GM12878 (cell line): Measurements from ENCODE around the gene CCL16. TPM values are rescaled to one million over a fixed set of nuclear protein-coding genes. Genes with fewer than 3 reads are reported as not detected.

Experiments used
- ATF7 ChIP-seq: fragments of 450-650 bp; IDR thresholded peaks from 2 replicates; pipeline ENCODE4 v1.6.1; 2016; ENCODE audit warnings: low read depth, mild to moderate bottlenecking
- BRCA1 ChIP-seq: IDR thresholded peaks from 2 replicates; pipeline ENCODE4 v1.6.1; 2011; ENCODE audit warnings: low read depth, low read length, improper control_type of control experiment
- CHD1 ChIP-seq: IDR thresholded peaks from 2 replicates; pipeline ENCODE4 v1.6.1; 2012; ENCODE audit warnings: low read depth, low read length, improper control_type of control experiment
- CREM ChIP-seq: IDR thresholded peaks from 2 replicates; pipeline ENCODE4 v1.6.1; 2014; ENCODE audit warnings: antibody characterized with exemption, low read depth
- EP300 ChIP-seq, 2 experiments: fragments of 150-350 bp in 1 of 2; IDR thresholded peaks; 2 replicates each; pipeline ENCODE4 v1.6.1; 2011 to 2012; ENCODE audit warnings: low read depth in 2 of 2, low read length in 2 of 2, borderline replicate concordance in 1 of 2, improper control_type of control experiment in 1 of 2, inconsistent platforms in 1 of 2; ENCODE audit not compliant: control insufficient read depth in 1 of 2
- FOXM1 ChIP-seq: IDR thresholded peaks from 2 replicates; pipeline ENCODE4 v1.6.1; 2012; ENCODE audit warnings: low read depth, mild to moderate bottlenecking, inconsistent platforms, low read length, moderate library complexity
- HCFC1 ChIP-seq: fragments of 150-350 bp; IDR thresholded peaks from 2 replicates; pipeline ENCODE4 v1.6.1; 2014; ENCODE audit warnings: low read length
- IRF3 ChIP-seq: fragments of 450-650 bp; IDR thresholded peaks from 2 replicates; pipeline ENCODE4 v1.6.1; 2014; ENCODE audit warnings: mild to moderate bottlenecking
- KDM1A ChIP-seq: fragments of 200-600 bp; sonication (generic); IDR thresholded peaks from 2 replicates; pipeline ENCODE4 v1.6.1; 2016; ENCODE audit warnings: borderline replicate concordance
- MAX ChIP-seq: IDR thresholded peaks from 2 replicates; pipeline ENCODE4 v1.6.1; 2012; ENCODE audit warnings: low read depth, low read length, improper control_type of control experiment
- MTA2 ChIP-seq: fragments of 450-650 bp; IDR thresholded peaks from 2 replicates; pipeline ENCODE4 v1.6.1; 2016; ENCODE audit warnings: low read depth, mild to moderate bottlenecking, moderate library complexity
- MXI1 ChIP-seq: fragments of 150-350 bp; IDR thresholded peaks from 2 replicates; pipeline ENCODE4 v1.6.1; 2011; ENCODE audit warnings: low read depth, mild to moderate bottlenecking, inconsistent platforms, low read length, improper control_type of control experiment
- PAX5 ChIP-seq: IDR thresholded peaks from 2 replicates; pipeline ENCODE4 v1.6.1; 2011; ENCODE audit warnings: low read depth, low read length, borderline replicate concordance
- PAX8 ChIP-seq: fragments of 450-650 bp; IDR thresholded peaks from 2 replicates; pipeline ENCODE4 v1.6.1; 2017; ENCODE audit warnings: mild to moderate bottlenecking, moderate library complexity
- PBX3 ChIP-seq: IDR thresholded peaks from 2 replicates; pipeline ENCODE4 v1.6.1; 2011; ENCODE audit warnings: mild to moderate bottlenecking, low read depth, low read length, moderate library complexity; ENCODE audit not compliant: insufficient replicate concordance
- RAD21 ChIP-seq: IDR thresholded peaks from 2 replicates; pipeline ENCODE4 v1.6.1; 2011; ENCODE audit warnings: mild to moderate bottlenecking, low read depth, low read length, moderate library complexity; ENCODE audit not compliant: insufficient read depth
- RELA ChIP-seq: fragments of 450-650 bp; IDR thresholded peaks from 2 replicates; pipeline ENCODE4 v1.8.0; 2014; ENCODE audit warnings: borderline replicate concordance; ENCODE audit not compliant: partially characterized antibody
- RELB ChIP-seq: fragments of 450-650 bp; IDR thresholded peaks from 2 replicates; pipeline ENCODE4 v1.6.1; 2017; ENCODE audit warnings: low read depth, mild to moderate bottlenecking, moderate library complexity
- SMC3 ChIP-seq: IDR thresholded peaks from 2 replicates; pipeline ENCODE4 v1.6.1; 2011; ENCODE audit warnings: low read length, improper control_type of control experiment, borderline replicate concordance
- STAT1 ChIP-seq: fragments of 450-650 bp; conservative IDR thresholded peaks from 2 replicates; pipeline ENCODE4 v1.6.1; 2014; ENCODE audit warnings: antibody characterized with exemption, mild to moderate bottlenecking
- TAF1 ChIP-seq: IDR thresholded peaks from 2 replicates; pipeline ENCODE4 v1.6.1; 2011; ENCODE audit warnings: mild to moderate bottlenecking, low read depth, low read length, borderline replicate concordance
- TARDBP ChIP-seq: IDR thresholded peaks from 2 replicates; pipeline ENCODE4 v1.6.1; 2016; ENCODE audit warnings: borderline replicate concordance
- TCF7 ChIP-seq: IDR thresholded peaks from 2 replicates; pipeline ENCODE4 v1.6.1; 2014; ENCODE audit warnings: antibody characterized with exemption, borderline replicate concordance
- ZBTB40 ChIP-seq: fragments of 450-650 bp; IDR thresholded peaks from 2 replicates; pipeline ENCODE4 v1.6.1; 2016; ENCODE audit warnings: mild to moderate bottlenecking, moderate library complexity, borderline replicate concordance
- ZNF24 ChIP-seq: fragments of 450-650 bp; IDR thresholded peaks from 2 replicates; pipeline ENCODE4 v1.6.1; 2017; ENCODE audit warnings: antibody characterized with exemption, mild to moderate bottlenecking
- polyA plus RNA-seq, 11 experiments: library from polyadenylated mRNA; depleted of rRNA in 4 of 11; unstranded in 6 of 11; stranded (reverse) in 5 of 11; fragments of >200 nt; fragmentation: Nextera tagmentation in 4 of 11; fragmentation: Illumina TruSeq in 1 of 11; extraction: Ambion mirVana in 4 of 11; extraction: Trizol in 1 of 11; gene quantifications; 1 replicate in 1 of 11; 2 replicates in 10 of 11; pipeline versions ENCODE4 v1.2.1 to v1.2.3, GENCODE V29; 2011 to 2016; ENCODE audit warnings: inconsistent platforms in 2 of 11, missing spikeins in 2 of 11, low read depth in 1 of 11
- total RNA-seq, 4 experiments: library from RNA; depleted of rRNA in 3 of 4; stranded (reverse); fragments of >200 nt in 3 of 4; fragmentation: Illumina TruSeq in 1 of 4; extraction: Trizol in 1 of 4; gene quantifications; 2 replicates each; pipeline versions ENCODE4 v1.2.1 to v1.2.3, GENCODE V29; 2013 to 2021

Gene CCL16
- total and polyA plus RNA-seq, 10 of the 15 experiments (the other 5 are each of a cell fraction or from before 2014, with no cell fraction given), result not detected

GRCh38 chr17:36002631-36003030 is 21.3 kb upstream of the CCL16 start (continued):
- TF ChIP-seq KDM1A, result no peak
- TF ChIP-seq RELB, result no peak
- no peak for TF ChIP-seq PBX3
- TF ChIP-seq TAF1, result no peak
- no peak for TF ChIP-seq EP300 (IDR thresholded peaks at IDR 0.05; ENCODE audit: borderline replicate concordance in 1 of 2, control insufficient read depth in 1 of 2, low read depth in 2 of 2, low read length in 2 of 2)
- no peak for TF ChIP-seq ZBTB40
- TF ChIP-seq ATF7, result no peak
- TF ChIP-seq MXI1, result no peak
- TF ChIP-seq MTA2, result peak; percentile 68
- TF ChIP-seq PAX8, result no peak
- peak; percentile 94 for TF ChIP-seq TCF7
- TF ChIP-seq RAD21, result no peak
- no peak for TF ChIP-seq RELA
- no peak for TF ChIP-seq ZNF24
- no peak for TF ChIP-seq STAT1
- TF ChIP-seq CREM, result peak; percentile 77
- no peak for TF ChIP-seq BRCA1
- TF ChIP-seq CHD1, result no peak
- TF ChIP-seq MAX, result no peak
- no peak for TF ChIP-seq IRF3
- no peak for TF ChIP-seq HCFC1
- TF ChIP-seq PAX5, result 0 out of 2 replicates have a peak, but pooled peaks have one; percentile 48
- TF ChIP-seq FOXM1, result peak; percentile 92
- no peak for TF ChIP-seq TARDBP
- no peak for TF ChIP-seq SMC3
